HCT116 (cell line): ENCODE measurements around the gene PPY. TPM values are rescaled to one million over a fixed set of nuclear protein-coding genes. Genes with fewer than 3 reads are reported as not detected.

Experiments used
- ATAC-seq: fragments of 200-7000 bp; cut with Tn5 transposase; 2 replicates; pipeline ENCODE4 v1.9.1; 2020; ENCODE audit warnings: mild to moderate bottlenecking, moderate library complexity
- BruUV-seq: library from RNA; stranded (reverse); fragments of 400-500 nt; replicated peaks from 2 replicates; lab custom pipeline; 2021; lab: Mats Ljungman, UMichigan
- CTCF ChIA-PET: fragments of 300-600 bp; sonication (Branson Sonifier 250); formaldehyde crosslinking; loops from one replicate; lab custom pipeline; 2021; ENCODE audit warnings: antibody characterized with exemption; lab: Charles Lee
- POLR2A ChIA-PET: fragments of 300-600, 350-600 bp; sonication (Branson Sonifier 250); formaldehyde crosslinking; loops from one replicate; lab custom pipeline; 2021; ENCODE audit warnings: antibody characterized with exemption; lab: Charles Lee
- RAD21 ChIA-PET, 2 experiments: fragments of 300-600 bp; sonication (Branson Sonifier 250); formaldehyde crosslinking; loops; one replicate each; lab custom pipeline; 2023; ENCODE audit warnings: low total read pairs in 2 of 2; ENCODE audit not compliant: uncharacterized antibody in 2 of 2, unreplicated experiment in 2 of 2, low non-redundant PET in 1 of 2; lab: Charles Lee
- DNase-seq: peaks from one replicate; pipeline ENCODE4 v3.0.0-alpha.2; 2010; ENCODE audit warnings: low read depth, low spot score
- H2AFZ ChIP-seq: fragments of 200-600 bp; shearing (Covaris generic), sonication (generic); 2 replicates; pipeline ENCODE4 v1.6.1; 2017; ENCODE audit warnings: low read depth, mixed run types, mixed read lengths, antibody characterized with exemption, low read length; ENCODE audit not compliant: poor library complexity, severe bottlenecking
- H3K27ac ChIP-seq: 2 replicates; pipeline ENCODE4 v1.5.1; 2012; ENCODE audit warnings: low read depth, low read length
- H3K27me3 ChIP-seq: fragments of 200-600 bp; sonication (generic); 2 replicates; pipeline ENCODE4 v1.6.1; 2016; ENCODE audit warnings: mixed run types, low read length, mixed read lengths; ENCODE audit not compliant: insufficient read depth
- H3K36me3 ChIP-seq, 2 experiments: fragments of 200-500 bp in 1 of 2; fragments of 200-600 bp in 1 of 2; sonication (Bioruptor generic) in 1 of 2; sonication (generic) in 1 of 2; 2 replicates each; pipeline versions ENCODE4 v1.5.1 to v1.6.1; 2014 to 2016; ENCODE audit warnings: low read length in 2 of 2, inconsistent platforms in 1 of 2, mixed read lengths in 1 of 2, mixed run types in 1 of 2; ENCODE audit not compliant: insufficient read depth in 2 of 2, control insufficient read depth in 1 of 2
- H3K4me1 ChIP-seq, 2 experiments: fragments of 200-600 bp in 1 of 2; sonication (generic) in 1 of 2; 2 replicates each; pipeline versions ENCODE4 v1.5.1 to v1.6.1; 2012 to 2017; ENCODE audit warnings: low read length in 2 of 2, inconsistent platforms in 1 of 2, mild to moderate bottlenecking in 1 of 2, mixed read lengths in 1 of 2, mixed run types in 1 of 2, moderate library complexity in 1 of 2; ENCODE audit not compliant: insufficient read depth in 2 of 2, control insufficient read depth in 1 of 2
- H3K4me2 ChIP-seq: fragments of 200-600 bp; sonication (generic); 2 replicates; pipeline ENCODE4 v1.6.1; 2017; ENCODE audit warnings: mixed run types, low read length, mixed read lengths
- H3K4me3 ChIP-seq, 2 experiments: fragments of 200-600 bp in 1 of 2; sonication (generic) in 1 of 2; replicated peaks in 1 of 2; 2 replicates each; pipeline ENCODE4 v1.5.1; 2011 to 2016; ENCODE audit warnings: low read length in 2 of 2, control low read depth in 1 of 2, low read depth in 1 of 2, mild to moderate bottlenecking in 1 of 2, mixed read lengths in 1 of 2, mixed run types in 1 of 2
- H3K79me2 ChIP-seq: fragments of 200-600 bp; sonication (generic); 2 replicates; pipeline ENCODE4 v1.6.1; 2017; ENCODE audit warnings: mild to moderate bottlenecking, mixed run types, low read length, moderate library complexity, mixed read lengths; ENCODE audit not compliant: insufficient read depth
- H3K9ac ChIP-seq: fragments of 200-600 bp; sonication (generic); 2 replicates; pipeline ENCODE4 v1.6.1; 2016; ENCODE audit warnings: low read length, mixed read lengths
- H3K9me2 ChIP-seq: fragments of 200-600 bp; sonication (generic), shearing (Covaris generic); 2 replicates; pipeline ENCODE4 v1.6.1; 2017; ENCODE audit warnings: mixed run types, mild to moderate bottlenecking, moderate library complexity; ENCODE audit not compliant: insufficient read depth
- H3K9me3 ChIP-seq, 2 experiments: fragments of 200-500 bp in 1 of 2; fragments of 200-600 bp in 1 of 2; sonication (Bioruptor generic) in 1 of 2; sonication (generic) in 1 of 2; 2 replicates each; pipeline ENCODE4 v1.6.1; 2014 to 2017; ENCODE audit warnings: low read length in 2 of 2, mixed read lengths in 2 of 2, inconsistent platforms in 1 of 2, low read depth in 1 of 2, mild to moderate bottlenecking in 1 of 2, mixed run types in 1 of 2, moderate library complexity in 1 of 2; ENCODE audit not compliant: control insufficient read depth in 1 of 2, insufficient read depth in 1 of 2
- H4K20me1 ChIP-seq: fragments of 200-600 bp; sonication (generic), shearing (Covaris generic); 2 replicates; pipeline ENCODE4 v1.6.1; 2017; ENCODE audit warnings: mixed run types, mild to moderate bottlenecking, moderate library complexity; ENCODE audit not compliant: insufficient read depth
- ATF3 ChIP-seq: IDR thresholded peaks from 2 replicates; pipeline ENCODE4 v1.6.1; 2012
- CBX3 ChIP-seq: IDR thresholded peaks from 2 replicates; pipeline ENCODE4 v1.6.1; 2012; ENCODE audit warnings: low read depth
- EGR1 ChIP-seq: IDR thresholded peaks from 2 replicates; pipeline ENCODE4 v1.6.1; 2012; ENCODE audit warnings: low read depth
- EZH2phosphoT487 ChIP-seq: fragments of 200-600 bp; IDR thresholded peaks from 2 replicates; pipeline ENCODE4 v1.6.1; 2018; ENCODE audit warnings: antibody characterized with exemption, borderline replicate concordance
- JUND ChIP-seq: IDR thresholded peaks from 2 replicates; pipeline ENCODE4 v1.6.1; 2012
- POLR2AphosphoS5 ChIP-seq: IDR thresholded peaks from 2 replicates; pipeline ENCODE4 v1.6.1; 2011; ENCODE audit warnings: mild to moderate bottlenecking, low read depth, low read length, moderate library complexity
- YY1 ChIP-seq: IDR thresholded peaks from 2 replicates; pipeline ENCODE4 v1.6.1; 2011; ENCODE audit warnings: low read length, low read depth, moderate library complexity, mild to moderate bottlenecking; ENCODE audit not compliant: insufficient replicate concordance; ENCODE audit errors: extremely low read depth
- ZFX ChIP-seq: fragments of 450-650 bp; IDR thresholded peaks from 2 replicates; pipeline ENCODE4 v1.6.1; 2017
- intact Hi-C: fragments of 100-400 bp; cut with micrococcal nuclease; formaldehyde crosslinking; loops from 2 replicates; pipeline ENCODE4 v1.10.0; 2022
- total RNA-seq: library from RNA; stranded (reverse); gene quantifications from one replicate; pipeline ENCODE4 v1.2.1, GENCODE V29; 2021; ENCODE audit not compliant: unreplicated experiment
- TF ChIP-seq, protein P1 (sequence below): IDR thresholded peaks from 2 replicates; pipeline ENCODE4 v1.6.1; 2011; ENCODE audit warnings: mild to moderate bottlenecking, low read length, moderate library complexity; ENCODE audit not compliant: insufficient replicate concordance; ENCODE audit errors: extremely low read depth

PPY gene
- total RNA-seq, 1 experiment from 2014 or later = not detected

DNA sequence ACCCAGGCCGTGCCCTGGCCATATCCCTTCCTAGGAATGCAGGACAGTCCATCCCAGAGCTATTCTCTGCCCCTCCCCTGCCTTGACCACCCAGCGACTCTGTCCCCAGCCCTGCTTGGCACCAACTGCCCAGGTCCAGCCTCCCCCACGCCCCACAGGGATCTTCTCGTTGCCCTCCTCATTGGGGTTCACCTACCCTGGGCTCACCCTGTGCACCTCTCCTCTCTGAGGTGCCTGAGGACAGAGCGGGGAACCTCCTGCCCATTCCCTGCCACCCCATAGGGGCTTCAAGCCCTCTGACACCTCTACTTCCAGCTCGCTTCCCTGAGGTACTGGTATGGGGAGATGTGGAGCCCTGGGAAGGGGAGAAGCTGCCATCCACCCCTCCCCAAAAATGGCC is 28.7 kb downstream of the PPY start:
- no peak overlapping the region for H3K27ac ChIP-seq
- BruUV-seq = no TSS peak
- DNase-seq (no peak), ATAC-seq (no peak)
- ChIA-PET CTCF (interaction anchor here (1.0 kb wide), 1 partner anchor 30 kb away, joined by 3 read pairs; no protein-coding TSS in a partner anchor), RAD21 (no interaction called here)
- H2AFZ ChIP-seq = no peak overlapping the region
- H3K79me2 ChIP-seq = no peaks in the 10 kb centered on the region
- H3K9me3 ChIP-seq = no peaks in the 10 kb centered on the region
- no peak overlapping the region for H3K4me3 ChIP-seq
- H3K27me3 ChIP-seq = no peaks in the 10 kb centered on the region
- no peaks in the 10 kb centered on the region for H3K9me2 ChIP-seq
- no peak for TF ChIP-seq YY1
- no peak for TF ChIP-seq ZFX
- TF ChIP-seq, protein P1, sequence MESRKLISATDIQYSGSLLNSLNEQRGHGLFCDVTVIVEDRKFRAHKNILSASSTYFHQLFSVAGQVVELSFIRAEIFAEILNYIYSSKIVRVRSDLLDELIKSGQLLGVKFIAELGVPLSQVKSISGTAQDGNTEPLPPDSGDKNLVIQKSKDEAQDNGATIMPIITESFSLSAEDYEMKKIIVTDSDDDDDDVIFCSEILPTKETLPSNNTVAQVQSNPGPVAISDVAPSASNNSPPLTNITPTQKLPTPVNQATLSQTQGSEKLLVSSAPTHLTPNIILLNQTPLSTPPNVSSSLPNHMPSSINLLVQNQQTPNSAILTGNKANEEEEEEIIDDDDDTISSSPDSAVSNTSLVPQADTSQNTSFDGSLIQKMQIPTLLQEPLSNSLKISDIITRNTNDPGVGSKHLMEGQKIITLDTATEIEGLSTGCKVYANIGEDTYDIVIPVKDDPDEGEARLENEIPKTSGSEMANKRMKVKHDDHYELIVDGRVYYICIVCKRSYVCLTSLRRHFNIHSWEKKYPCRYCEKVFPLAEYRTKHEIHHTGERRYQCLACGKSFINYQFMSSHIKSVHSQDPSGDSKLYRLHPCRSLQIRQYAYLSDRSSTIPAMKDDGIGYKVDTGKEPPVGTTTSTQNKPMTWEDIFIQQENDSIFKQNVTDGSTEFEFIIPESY = no peak
- no peak for TF ChIP-seq EZH2phosphoT487
- no peak for TF ChIP-seq POLR2AphosphoS5
- TF ChIP-seq, all 23 proteins: peak for 0
- H4K20me1 ChIP-seq = no peaks in the 10 kb centered on the region
- POLR2A ChIA-PET = no interaction called here
- intact Hi-C loops = no loop called here
- peaks cover 1 to 2% of the 10 kb centered on the region in 2 experiments for H3K4me1 ChIP-seq
- no peak overlapping the region for H3K9ac ChIP-seq
- H3K4me2 ChIP-seq = no peak overlapping the region
- H3K36me3 ChIP-seq = no peaks in the 10 kb centered on the region

DNA sequence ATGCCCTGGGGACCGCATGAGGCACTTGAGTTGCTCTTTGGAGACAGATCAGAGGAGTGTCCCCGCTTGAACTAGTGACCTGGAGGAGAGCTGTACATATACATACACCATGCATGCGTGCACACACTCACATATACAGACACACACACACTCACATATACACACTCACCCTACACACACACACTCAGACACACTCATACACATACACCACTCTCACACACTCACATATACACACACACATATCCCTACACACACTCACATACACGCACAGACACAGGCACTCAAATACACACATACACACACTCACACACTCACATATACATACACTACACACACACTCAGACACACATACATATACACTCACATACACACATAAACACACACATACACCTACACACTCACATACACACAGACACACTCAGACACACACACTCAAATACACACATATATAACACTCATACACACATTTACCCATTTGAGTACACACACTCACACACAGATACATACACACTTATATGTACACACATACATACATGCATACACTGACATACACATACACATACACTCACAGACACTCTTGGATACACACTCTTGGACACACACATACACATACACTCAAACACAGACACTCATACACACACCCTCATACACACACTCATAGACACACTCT is 29.5 kb downstream of the PPY start:
- ATAC-seq (no peak), DNase-seq (no peak)
- ChIA-PET RAD21 (no interaction called here), POLR2A (no interaction called here), CTCF (no interaction called here)
- Histone ChIP-seq H4K20me1 (no peaks in the 10 kb centered on the region), H3K36me3 (no peaks in the 10 kb centered on the region), H3K79me2 (no peaks in the 10 kb centered on the region), H3K4me2 (no peak overlapping the region), H3K27me3 (no peaks in the 10 kb centered on the region), H3K4me3 (no peak overlapping the region), H3K9ac (no peak overlapping the region), H2AFZ (no peak overlapping the region), H3K9me2 (no peaks in the 10 kb centered on the region), H3K9me3 (no peaks in the 10 kb centered on the region), H3K27ac (no peak overlapping the region), H3K4me1 (peaks cover 9% of the 10 kb centered on the region in 2 experiments)
- TF ChIP-seq ATF3 = no peak
- TF ChIP-seq EGR1 = no peak
- TF ChIP-seq YY1 = no peak
- TF ChIP-seq CBX3 = no peak
- TF ChIP-seq, protein P1 = no peak
- TF ChIP-seq JUND = no peak
- intact Hi-C loops = no loop called here
- BruUV-seq = no TSS peak
